Right lobe of liver (tissue), 4 donors: ENCODE results near the gene LDB1.

Source experiments
- CTCF ChIP-seq, 4 donors: fragments of 200-600 bp in 3 of 4; fragments of 450-650 bp in 1 of 4; IDR thresholded peaks; one replicate each; pipeline versions ENCODE4 v1.5.1 to v1.8.0; 2016 to 2022; ENCODE audit warnings: antibody characterized with exemption in 4 of 4, mild to moderate bottlenecking in 2 of 4
- POLR2A ChIP-seq: fragments of 450-650 bp; IDR thresholded peaks from one replicate; pipeline ENCODE4 v1.6.1; 2017; ENCODE audit warnings: antibody characterized with exemption, mild to moderate bottlenecking
- donor health status: DM: no; HTN: no; CAD: no.
- donor health status: DM: no; HTN: no; CAD: no.
- donor health status: DM: no; HTN: yes; CAD: no.

GRCh38 chr10:102140913-102141540, 20.9 kb upstream of the LDB1 start:
- no peak for TF ChIP-seq CTCF (IDR thresholded peaks at IDR 0.05)
- no peak for TF ChIP-seq POLR2A
